ENCODE results near the gene FMOD. TPM values are rescaled to one million over a fixed set of nuclear protein-coding genes. Genes with fewer than 3 reads are reported as not detected.

Gene FMOD
- total and polyA plus RNA-seq, 2 donors (not counting 3 experiments of a cell fraction or from before 2014, with no cell fraction given) = 0.11 to 0.12 TPM

GRCh38 chr1:203362720-203363025 is 11.8 kb upstream of the FMOD start:
- H3K27ac ChIP-seq (ENCODE audit: insufficient read depth, low read depth, low read length) = no peak overlapping the region
- H3K9ac ChIP-seq (replicated peaks; ENCODE audit: extremely low read depth, insufficient read depth, low read length) = no peak overlapping the region
- no peaks in the 10 kb centered on the region for H3K36me3 ChIP-seq (ENCODE audit: control insufficient read depth in 2 of 2, extremely low read depth in 1 of 2, insufficient read depth in 2 of 2, low read length in 2 of 2)
- no peaks in the 10 kb centered on the region for H4K20me1 ChIP-seq (replicated peaks; ENCODE audit: control insufficient read depth, extremely low read depth, insufficient read depth, low read length)
- H3K79me2 ChIP-seq (ENCODE audit: control insufficient read depth, insufficient read depth, low read length) = no peaks in the 10 kb centered on the region
- H2AFZ ChIP-seq (ENCODE audit: low read depth, low read length) = no peak overlapping the region
- ChIA-PET CTCF (no interaction called here), POLR2A (no interaction called here)
- TF ChIP-seq EZH2 (IDR thresholded peaks at IDR 0.05; ENCODE audit: borderline replicate concordance, low read depth, low read length, severe bottlenecking) = no peak
- TF ChIP-seq FOS (IDR thresholded peaks at IDR 0.05; ENCODE audit: borderline replicate concordance, insufficient read depth, low read length) = no peak
- TF ChIP-seq MAX (IDR thresholded peaks at IDR 0.05; ENCODE audit: insufficient read depth, insufficient read length) = no peak
- TF ChIP-seq JUN (IDR thresholded peaks at IDR 0.05; ENCODE audit: borderline replicate concordance, insufficient read depth, insufficient read length, low read depth) = no peak
- TF ChIP-seq GATA2 (IDR thresholded peaks at IDR 0.05; ENCODE audit: insufficient read depth, insufficient read length, low read depth, low read length) = no peak
- no peaks in the 10 kb centered on the region for H3K9me1 ChIP-seq (replicated peaks; ENCODE audit: control insufficient read depth, extremely low read depth, insufficient read depth, low read length)
- H3K4me2 ChIP-seq (ENCODE audit: insufficient read depth, low read length) = no peak overlapping the region
- H3K27me3 ChIP-seq (ENCODE audit: control insufficient read depth in 2 of 2, insufficient read depth in 2 of 2, low read length in 2 of 2) = peaks cover 32 to 56% of the 10 kb centered on the region in 2 experiments
- H3K4me1 ChIP-seq (ENCODE audit: control insufficient read depth, extremely low read depth, insufficient read depth, low read length) = no peaks in the 10 kb centered on the region
- intact Hi-C loops (cut with micrococcal nuclease) (no loop called here), dilution Hi-C loops (cut with MboI; ENCODE audit: extremely low pct_ligation_motif_present, low sequenced_read_pairs) (loop anchor here (10.0 kb wide), 1 partner anchor 62 kb away; no protein-coding TSS in a partner anchor)
- no peak for FAIRE-seq
- no peak for DNase-seq (ENCODE audit: low read depth, low spot score)
- H3K4me3 ChIP-seq (replicated peaks in 1 of 3; ENCODE audit: insufficient read depth in 1 of 3, low read depth in 1 of 3, low read length in 3 of 3) = no peak overlapping the region
- H3K9me3 ChIP-seq (replicated peaks; ENCODE audit: control insufficient read depth, insufficient read depth, low read length) = no peaks in the 10 kb centered on the region
- BruUV-seq (replicated peaks) = no TSS peak

- H3K27me3 ChIP-seq (ENCODE audit: control insufficient read depth in 2 of 2, insufficient read depth in 2 of 2, low read length in 2 of 2) = peaks cover 33 to 59% of the 10 kb centered on the region in 2 experiments
- POLR2A ChIA-PET = no interaction called here
- CTCF ChIA-PET = interaction anchor here (1.2 kb wide), 1 partner anchor 104 kb away, joined by 3 read pairs; no protein-coding TSS in a partner anchor
- DNase-seq (ENCODE audit: low read depth, low spot score) = no peak
- no peak overlapping the region for H3K27ac ChIP-seq (ENCODE audit: insufficient read depth, low read depth, low read length)
- H3K9ac ChIP-seq (replicated peaks; ENCODE audit: extremely low read depth, insufficient read depth, low read length) = no peak overlapping the region
- no peaks in the 10 kb centered on the region for H3K9me1 ChIP-seq (replicated peaks; ENCODE audit: control insufficient read depth, extremely low read depth, insufficient read depth, low read length)
- H3K9me3 ChIP-seq (replicated peaks; ENCODE audit: control insufficient read depth, insufficient read depth, low read length) = no peaks in the 10 kb centered on the region
- TF ChIP-seq MYC (IDR thresholded peaks at IDR 0.05; ENCODE audit: low read depth, low read length) = no peak
- no peaks in the 10 kb centered on the region for H3K79me2 ChIP-seq (ENCODE audit: control insufficient read depth, insufficient read depth, low read length)
- BruUV-seq (replicated peaks) = no TSS peak
- no peak overlapping the region for H2AFZ ChIP-seq (ENCODE audit: low read depth, low read length)
- no peaks in the 10 kb centered on the region for H4K20me1 ChIP-seq (replicated peaks; ENCODE audit: control insufficient read depth, extremely low read depth, insufficient read depth, low read length)
- H3K4me3 ChIP-seq (replicated peaks in 1 of 3; ENCODE audit: insufficient read depth in 1 of 3, low read depth in 1 of 3, low read length in 3 of 3) = no peak overlapping the region
- FAIRE-seq = no peak
- H3K4me2 ChIP-seq (ENCODE audit: insufficient read depth, low read length) = no peak overlapping the region
- intact Hi-C loops (cut with micrococcal nuclease) (no loop called here), dilution Hi-C loops (cut with MboI; ENCODE audit: extremely low pct_ligation_motif_present, low sequenced_read_pairs) (loop anchor here (10.0 kb wide), 1 partner anchor 63 kb away; no protein-coding TSS in a partner anchor)
- H3K4me1 ChIP-seq (ENCODE audit: control insufficient read depth, extremely low read depth, insufficient read depth, low read length) = no peaks in the 10 kb centered on the region
- no peaks in the 10 kb centered on the region for H3K36me3 ChIP-seq (ENCODE audit: control insufficient read depth in 2 of 2, extremely low read depth in 1 of 2, insufficient read depth in 2 of 2, low read length in 2 of 2)
These were observed 11.2 kb upstream of the FMOD start for GRCh38 chr1:203361945-203362719.
